GM12891 (cell line): ENCODE data around the gene SRRM4.

ENCODE experiments used
- POLR2A ChIP-seq: IDR thresholded peaks from 2 replicates; pipeline ENCODE4 v1.6.1; 2011; ENCODE audit warnings: low read depth, low read length, control low read depth
- POLR2AphosphoS5 ChIP-seq: IDR thresholded peaks from 2 replicates; pipeline ENCODE4 v1.6.1; 2011; ENCODE audit warnings: low read depth, low read length, control low read depth
- SPI1 ChIP-seq: IDR thresholded peaks from 2 replicates; pipeline ENCODE4 v1.6.1; 2011; ENCODE audit warnings: low read depth, low read length, control low read depth

GRCh38 chr12:119154435-119154818, 173.1 kb downstream of the SRRM4 start:
- no peak for TF ChIP-seq SPI1
- TF ChIP-seq POLR2A = no peak
- TF ChIP-seq POLR2AphosphoS5 = no peak
